ENCODE results near the gene CAV2. TPM values are rescaled to one million over a fixed set of nuclear protein-coding genes. Genes with fewer than 3 reads are reported as not detected.

Gene CAV2
- total and polyA plus RNA-seq, 2 of the 13 experiments (the other 11 are each of a cell fraction or from before 2014, with no cell fraction given), result 0.09 to 0.18 TPM

- H3K4me3 ChIP-seq (replicated peaks in 1 of 3; ENCODE audit: insufficient read depth in 1 of 3, low read depth in 2 of 3, low read length in 3 of 3), result no peak overlapping the region
- FAIRE-seq (no peak), DNase-seq (ENCODE audit: low spot score) (no peak), ATAC-seq (no peak)
- H3K4me2 ChIP-seq (ENCODE audit: low read depth, low read length), result no peak overlapping the region
- H3K9ac ChIP-seq (ENCODE audit: insufficient read depth, low read depth, low read length), result no peak overlapping the region
- no peaks in the 10 kb centered on the region for H3K27me3 ChIP-seq (ENCODE audit: control insufficient read depth in 1 of 2, insufficient read depth in 2 of 2, low read length in 2 of 2)
- no peak overlapping the region for H3K27ac ChIP-seq (ENCODE audit: extremely low read length, insufficient read depth, low read length)
- no peaks in the 10 kb centered on the region for H3K4me1 ChIP-seq (ENCODE audit: insufficient read depth, low read length)
- no peaks in the 10 kb centered on the region for H3K79me2 ChIP-seq (ENCODE audit: insufficient read depth, low read length)
- POLR2A ChIA-PET, result no interaction called here
- no peaks in the 10 kb centered on the region for H3K9me3 ChIP-seq (ENCODE audit: low read length)
- no peaks in the 10 kb centered on the region for H4K20me1 ChIP-seq (ENCODE audit: insufficient read depth, low read length)
- TF ChIP-seq IRX3 (CRISPR knock-in tag; IDR thresholded peaks at IDR 0.05; ENCODE audit: borderline replicate concordance, low read depth) (no peak), MYC (CRISPR knock-in tag; IDR thresholded peaks at IDR 0.05; ENCODE audit: borderline replicate concordance) (no peak)
- in situ Hi-C loops (cut with HindIII; ENCODE audit: extremely low pct_ligation_motif_present, low pct_unique_long_range_greater_than_20kb) (no loop called here), intact Hi-C loops (cut with micrococcal nuclease; ENCODE audit: unreplicated experiment) (no loop called here)
- no peaks in the 10 kb centered on the region for H3K36me3 ChIP-seq (replicated peaks in 1 of 2; ENCODE audit: control insufficient read depth in 1 of 2, insufficient read depth in 2 of 2, low read length in 2 of 2)
- no peak overlapping the region for H2AFZ ChIP-seq (ENCODE audit: low read length)
- 31% methylated on average over 5 of the region's 5 CpGs for WGBS (ENCODE audit: low lambda C conversion rate)
- CTCF ChIA-PET (ENCODE audit: low intra/inter-chr PET ratio, low total read pairs), result no interaction called here
- no TSS peak for BruUV-seq (replicated peaks)
Observed at GRCh38 chr7:116487907-116488521, 11.5 kb upstream of the CAV2 start.

- H3K36me3 ChIP-seq (replicated peaks in 1 of 2; ENCODE audit: control insufficient read depth in 1 of 2, insufficient read depth in 2 of 2, low read length in 2 of 2), result no peaks in the 10 kb centered on the region
- ATAC-seq, result no peak
- ChIA-PET CTCF (ENCODE audit: low intra/inter-chr PET ratio, low total read pairs) (no interaction called here), POLR2A (no interaction called here)
- H3K9me3 ChIP-seq (ENCODE audit: low read length), result no peaks in the 10 kb centered on the region
- FAIRE-seq, result no peak
- WGBS (ENCODE audit: low lambda C conversion rate), result 4% methylated on average over 2 of the region's 2 CpGs
- no peak overlapping the region for H2AFZ ChIP-seq (ENCODE audit: low read length)
- no TSS peak for BruUV-seq (replicated peaks)
- no peak overlapping the region for H3K4me3 ChIP-seq (replicated peaks in 1 of 3; ENCODE audit: insufficient read depth in 1 of 3, low read depth in 2 of 3, low read length in 3 of 3)
- intact Hi-C loops (cut with micrococcal nuclease; ENCODE audit: unreplicated experiment) (no loop called here), in situ Hi-C loops (cut with HindIII; ENCODE audit: extremely low pct_ligation_motif_present, low pct_unique_long_range_greater_than_20kb) (no loop called here)
- no peak for DNase-seq (ENCODE audit: low spot score)
- H3K4me2 ChIP-seq (ENCODE audit: low read depth, low read length), result no peak overlapping the region
- H3K79me2 ChIP-seq (ENCODE audit: insufficient read depth, low read length), result no peaks in the 10 kb centered on the region
- no peaks in the 10 kb centered on the region; a peak in 1 of 5 replicates for H3K27me3 ChIP-seq (ENCODE audit: control insufficient read depth in 1 of 2, insufficient read depth in 2 of 2, low read length in 2 of 2)
- no peaks in the 10 kb centered on the region for H4K20me1 ChIP-seq (ENCODE audit: insufficient read depth, low read length)
- no peaks in the 10 kb centered on the region for H3K4me1 ChIP-seq (ENCODE audit: insufficient read depth, low read length)
- H3K27ac ChIP-seq (ENCODE audit: extremely low read length, insufficient read depth, low read length), result no peak overlapping the region
- TF ChIP-seq ATF6 (CRISPR knock-in tag; conservative IDR thresholded peaks at IDR 0.05) (no peak), SCMH1 (CRISPR knock-in tag; IDR thresholded peaks at IDR 0.05; ENCODE audit: borderline replicate concordance) (no peak)
- H3K9ac ChIP-seq (ENCODE audit: insufficient read depth, low read depth, low read length), result no peak overlapping the region
Observed at GRCh38 chr7:116490351-116490750, 9.2 kb upstream of the CAV2 start.

Data from HepG2 (cell line).